ENCODE results near the gene HNRNPH2. TPM values are rescaled to one million over a fixed set of nuclear protein-coding genes. Genes with fewer than 3 reads are reported as not detected.
A peak's percentile ranks its signal among the peaks of the same experiment; 100 is the strongest.

The HNRNPH2 gene
- total and polyA plus RNA-seq, 10 of the 15 experiments (the other 5 are each of a cell fraction or from before 2014, with no cell fraction given) = 34.5 to 102 (median 61.4) TPM

GRCh38 chrX:101462892-101463291 is 54.9 kb downstream of the HNRNPH2 start:
- SMC1A ChIA-PET (ENCODE audit: uncharacterized antibody, unreplicated experiment) = interaction anchor here (1.3 kb wide), 2 partner anchors 48 to 133 kb away, joined by 4 to 5 read pairs; no protein-coding TSS in a partner anchor
- in situ Hi-C loops (cut with MboI) = no loop called here

More at GRCh38 chrX:101462892-101463291, 54.9 kb downstream of the HNRNPH2 start:
- Histone ChIP-seq H3K4me1 (ENCODE audit: control insufficient read depth, insufficient read depth, low read length) (no peaks in the 10 kb centered on the region), H2AFZ (ENCODE audit: control insufficient read depth, low read depth, low read length) (no peak overlapping the region), H3K27me3 (replicated peaks in 1 of 2; ENCODE audit: control insufficient read depth in 2 of 2, insufficient read depth in 2 of 2, low read length in 1 of 2) (no peaks in the 10 kb centered on the region), H3K27ac (ENCODE audit: control insufficient read depth, insufficient read depth) (no peak overlapping the region), H3K36me3 (ENCODE audit: control insufficient read depth in 2 of 2, insufficient read depth in 2 of 2, low read length in 1 of 2) (no peaks in the 10 kb centered on the region), H4K20me1 (ENCODE audit: control insufficient read depth, insufficient read depth) (no peaks in the 10 kb centered on the region), H3K9ac (ENCODE audit: control insufficient read depth, insufficient read depth, low read length) (no peak overlapping the region), H3K4me3 (no peak overlapping the region), H3K79me2 (ENCODE audit: control insufficient read depth, insufficient read depth, low read length) (no peaks in the 10 kb centered on the region), H3K9me3 (replicated peaks; ENCODE audit: control insufficient read depth, insufficient read depth, low read length) (no peaks in the 10 kb centered on the region), H3K4me2 (ENCODE audit: control insufficient read depth, insufficient read depth) (no peak overlapping the region)
- RAD21 ChIA-PET (ENCODE audit: unreplicated experiment) = no interaction called here
- CTCF ChIA-PET = interaction anchor here (0.6 to 3.4 kb wide), 3 partner anchors 45 to 221 kb away, joined by 3 to 13 read pairs (median 5); no protein-coding TSS in a partner anchor
- no peak for FAIRE-seq
- peak; percentile 71 for ATAC-seq
- POLR2A ChIA-PET = no interaction called here
- DNase-seq (ENCODE audit: low read depth, low spot score) = no peak
- TF ChIP-seq RB1 (IDR thresholded peaks at IDR 0.05; ENCODE audit: borderline replicate concordance) (no peak), SMC3 (IDR thresholded peaks at IDR 0.05; ENCODE audit: borderline replicate concordance, low read length) (0 out of 2 replicates have a peak, but pooled peaks have one; percentile 4), BMI1 (IDR thresholded peaks at IDR 0.05; ENCODE audit: borderline replicate concordance) (no peak), POLR2AphosphoS2 (IDR thresholded peaks at IDR 0.05; ENCODE audit: low read depth, low read length) (no peak), TCF3 (IDR thresholded peaks at IDR 0.05; ENCODE audit: borderline replicate concordance, insufficient read depth, low read depth, low read length) (no peak), STAT3 (IDR thresholded peaks at IDR 0.05; ENCODE audit: low read depth, low read length) (no peak), MYC (IDR thresholded peaks at IDR 0.05; ENCODE audit: insufficient read depth, insufficient read length, insufficient replicate concordance, low read length, severe bottlenecking) (no peak), CTCF (IDR thresholded peaks at IDR 0.05 in 2 of 3, conservative IDR thresholded peaks at IDR 0.05 in 1 of 3; ENCODE audit: control insufficient read depth in 2 of 3, extremely low read depth in 1 of 3, insufficient read depth in 1 of 3, low read depth in 3 of 3, low read length in 3 of 3) (peak; percentile 30 to 45 (median 38); a peak in 4 of 6 replicates), ZZZ3 (IDR thresholded peaks at IDR 0.05; ENCODE audit: control insufficient read depth, insufficient read length, low read depth) (no peak), EGR1 (IDR thresholded peaks at IDR 0.05; ENCODE audit: borderline replicate concordance in 1 of 2, low read depth in 2 of 2, low read length in 2 of 2) (no peak), NFYA (IDR thresholded peaks at IDR 0.05; ENCODE audit: borderline replicate concordance, low read depth, low read length) (no peak), RAD21 (IDR thresholded peaks at IDR 0.05; ENCODE audit: insufficient read depth, low read depth, low read length) (peak; percentile 32), TCF7 (IDR thresholded peaks at IDR 0.05; ENCODE audit: borderline replicate concordance) (no peak), LARP7 (IDR thresholded peaks at IDR 0.05) (no peak), HDAC6 (IDR thresholded peaks at IDR 0.05; ENCODE audit: unreplicated experiment) (no peak), CHD1 (IDR thresholded peaks at IDR 0.05; ENCODE audit: low read depth, low read length) (no peak), RUNX3 (IDR thresholded peaks at IDR 0.05; ENCODE audit: low read length) (no peak), TCF12 (IDR thresholded peaks at IDR 0.05; ENCODE audit: low read depth, low read length) (no peak), FOXK2 (IDR thresholded peaks at IDR 0.05) (no peak)
- no TSS peak for BruUV-seq (replicated peaks)
- intact Hi-C loops (cut with micrococcal nuclease; ENCODE audit: unreplicated experiment) = loop anchor here (5.0 kb wide), 1 partner anchor 134 kb away; no protein-coding TSS in a partner anchor
- WGBS (ENCODE audit: insufficient coverage, insufficient replicate concordance, low lambda C conversion rate, missing lambda C conversion rate) = 0% methylated on average over 3 of the region's 3 CpGs
